Measurements from ENCODE around the gene TAS2R14. TPM values are rescaled to one million over a fixed set of nuclear protein-coding genes. Genes with fewer than 3 reads are reported as not detected.
A peak's percentile ranks its signal among the peaks of the same experiment; 100 is the strongest.

Gene TAS2R14
- total RNA-seq, 2 donors from 2014 or later, result 2.0 to 8.1 TPM

DNA sequence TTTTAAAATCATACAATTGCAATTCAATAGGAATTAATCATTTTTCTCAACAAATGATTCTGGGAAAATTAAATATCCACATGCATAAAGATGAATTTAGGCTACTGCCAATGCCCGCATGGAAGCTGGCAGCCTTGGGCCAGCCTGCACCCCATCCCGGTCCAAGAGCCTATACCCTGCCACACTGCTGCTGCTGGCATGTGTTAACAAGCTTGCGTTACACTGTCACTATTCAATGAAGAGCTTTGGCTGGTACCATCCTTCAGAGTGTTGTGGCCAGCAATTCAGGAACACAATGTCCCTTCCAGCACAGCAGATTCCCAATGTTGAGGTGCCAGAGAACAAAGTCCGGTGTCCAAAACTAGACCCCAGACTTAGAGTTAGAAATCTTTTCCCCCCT is 13.6 kb upstream of the TAS2R14 start:
- Histone ChIP-seq H3K4me3 (ENCODE audit: low read length) (no peak overlapping the region), H3K4me1 (ENCODE audit: control insufficient read depth, insufficient read depth, low read length) (no peaks in the 10 kb centered on the region), H3K27me3 (ENCODE audit: control insufficient read depth, insufficient read depth, low read length, poor library complexity, severe bottlenecking) (no peaks in the 10 kb centered on the region), H3K9ac (ENCODE audit: extremely low read depth, low read length, poor library complexity, severe bottlenecking) (no peak overlapping the region), H3K36me3 (ENCODE audit: control insufficient read depth, insufficient read depth, low read length) (no peaks in the 10 kb centered on the region), H3K27ac (ENCODE audit: low read depth, low read length) (no peak overlapping the region), H3K9me3 (ENCODE audit: control insufficient read depth, low read length) (peaks cover 10% of the 10 kb centered on the region)
- DNase-seq, result no peak
- no peaks in the 10 kb centered on the region for H3K27me3 Mint-ChIP-seq (ENCODE audit: insufficient read depth)
- peaks cover 49% of the 10 kb centered on the region for H3K9me3 Mint-ChIP-seq
- H3K36me3 Mint-ChIP-seq (ENCODE audit: low read depth), result peaks cover 52% of the 10 kb centered on the region
- H3K4me3 Mint-ChIP-seq, result no peak overlapping the region
- no peak overlapping the region for H3K27ac Mint-ChIP-seq
- peaks cover 5% of the 10 kb centered on the region for H3K4me1 Mint-ChIP-seq
- 96 to 100% methylated on average over 2 to 4 of the region's 4 CpGs for WGBS, 2 experiments (ENCODE audit: insufficient coverage in 1 of 2, insufficient read length in 1 of 2)
- TF ChIP-seq, protein P1, sequence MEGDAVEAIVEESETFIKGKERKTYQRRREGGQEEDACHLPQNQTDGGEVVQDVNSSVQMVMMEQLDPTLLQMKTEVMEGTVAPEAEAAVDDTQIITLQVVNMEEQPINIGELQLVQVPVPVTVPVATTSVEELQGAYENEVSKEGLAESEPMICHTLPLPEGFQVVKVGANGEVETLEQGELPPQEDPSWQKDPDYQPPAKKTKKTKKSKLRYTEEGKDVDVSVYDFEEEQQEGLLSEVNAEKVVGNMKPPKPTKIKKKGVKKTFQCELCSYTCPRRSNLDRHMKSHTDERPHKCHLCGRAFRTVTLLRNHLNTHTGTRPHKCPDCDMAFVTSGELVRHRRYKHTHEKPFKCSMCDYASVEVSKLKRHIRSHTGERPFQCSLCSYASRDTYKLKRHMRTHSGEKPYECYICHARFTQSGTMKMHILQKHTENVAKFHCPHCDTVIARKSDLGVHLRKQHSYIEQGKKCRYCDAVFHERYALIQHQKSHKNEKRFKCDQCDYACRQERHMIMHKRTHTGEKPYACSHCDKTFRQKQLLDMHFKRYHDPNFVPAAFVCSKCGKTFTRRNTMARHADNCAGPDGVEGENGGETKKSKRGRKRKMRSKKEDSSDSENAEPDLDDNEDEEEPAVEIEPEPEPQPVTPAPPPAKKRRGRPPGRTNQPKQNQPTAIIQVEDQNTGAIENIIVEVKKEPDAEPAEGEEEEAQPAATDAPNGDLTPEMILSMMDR (conservative IDR thresholded peaks at IDR 0.05), result no peak

GRCh38 chr12:10943167-10943566 is 4.1 kb upstream of the TAS2R14 start:
- TF ChIP-seq, protein P1 (conservative IDR thresholded peaks at IDR 0.05), result no peak
- Histone ChIP-seq H3K4me3 (ENCODE audit: low read length) (no peak overlapping the region), H3K36me3 (ENCODE audit: control insufficient read depth, insufficient read depth, low read length) (no peaks in the 10 kb centered on the region), H3K27me3 (ENCODE audit: control insufficient read depth, insufficient read depth, low read length, poor library complexity, severe bottlenecking) (no peaks in the 10 kb centered on the region), H3K9ac (ENCODE audit: extremely low read depth, low read length, poor library complexity, severe bottlenecking) (no peak overlapping the region), H3K27ac (ENCODE audit: low read depth, low read length) (no peak overlapping the region), H3K4me1 (ENCODE audit: control insufficient read depth, insufficient read depth, low read length) (peaks cover 3% of the 10 kb centered on the region), H3K9me3 (ENCODE audit: control insufficient read depth, low read length) (peaks cover 46% of the 10 kb centered on the region)
- Mint-ChIP-seq H3K27me3 (ENCODE audit: insufficient read depth) (no peaks in the 10 kb centered on the region), H3K27ac (peak overlapping the region; percentile 87), H3K9me3 (peaks cover 51% of the 10 kb centered on the region), H3K4me3 (no peak overlapping the region), H3K36me3 (ENCODE audit: low read depth) (peaks cover 44% of the 10 kb centered on the region), H3K4me1 (peaks cover 21% of the 10 kb centered on the region)
- DNase-seq, result no peak
- 93 to 94% methylated on average over 2 of the region's 2 CpGs for WGBS, 2 experiments (ENCODE audit: insufficient coverage in 1 of 2, insufficient read length in 1 of 2)

- no peak overlapping the region for H3K4me3 Mint-ChIP-seq
- peaks cover 3% of the 10 kb centered on the region for H3K4me1 ChIP-seq (ENCODE audit: control insufficient read depth, insufficient read depth, low read length)
- H3K27me3 ChIP-seq (ENCODE audit: control insufficient read depth, insufficient read depth, low read length, poor library complexity, severe bottlenecking), result no peaks in the 10 kb centered on the region
- no peak overlapping the region for H3K4me3 ChIP-seq (ENCODE audit: low read length)
- peaks cover 40% of the 10 kb centered on the region for H3K9me3 Mint-ChIP-seq
- no peaks in the 10 kb centered on the region for H3K27me3 Mint-ChIP-seq (ENCODE audit: insufficient read depth)
- peaks cover 21% of the 10 kb centered on the region for H3K4me1 Mint-ChIP-seq
- H3K9ac ChIP-seq (ENCODE audit: extremely low read depth, low read length, poor library complexity, severe bottlenecking), result no peak overlapping the region
- DNase-seq, result peak; percentile 91
- peak overlapping the region; percentile 87 for H3K27ac Mint-ChIP-seq
- peaks cover 33% of the 10 kb centered on the region for H3K36me3 Mint-ChIP-seq (ENCODE audit: low read depth)
- no peak overlapping the region for H3K27ac ChIP-seq (ENCODE audit: low read depth, low read length)
- no peaks in the 10 kb centered on the region for H3K36me3 ChIP-seq (ENCODE audit: control insufficient read depth, insufficient read depth, low read length)
- TF ChIP-seq, protein P1 (conservative IDR thresholded peaks at IDR 0.05), result no peak
- peaks cover 37% of the 10 kb centered on the region for H3K9me3 ChIP-seq (ENCODE audit: control insufficient read depth, low read length)
- WGBS, 2 experiments (ENCODE audit: insufficient coverage in 1 of 2, insufficient read length in 1 of 2), result 64 to 87% methylated on average over 2 to 4 of the region's 4 CpGs
Measured at GRCh38 chr12:10941916-10942607, 3.0 kb upstream of the TAS2R14 start.

Data from endodermal cell (in vitro differentiated cells).